GM19035 (cell line): ENCODE data around the gene ACP1.
"Not testable (repeated sequence)": the region's sequence is repeated elsewhere in the genome, so short reads cannot be mapped to it uniquely, and the experiment has no call there.

Source experiments
- ATAC-seq: cut with Tn5 transposase; IDR thresholded peaks from one replicate; pipeline ENCODE4 v1.9.1; 2021; ENCODE audit not compliant: unreplicated experiment

The ACP1 gene

GRCh38 chr2:309148-309953 lies 44.6 kb downstream of the ACP1 start:
- no peak for ATAC-seq

DNA sequence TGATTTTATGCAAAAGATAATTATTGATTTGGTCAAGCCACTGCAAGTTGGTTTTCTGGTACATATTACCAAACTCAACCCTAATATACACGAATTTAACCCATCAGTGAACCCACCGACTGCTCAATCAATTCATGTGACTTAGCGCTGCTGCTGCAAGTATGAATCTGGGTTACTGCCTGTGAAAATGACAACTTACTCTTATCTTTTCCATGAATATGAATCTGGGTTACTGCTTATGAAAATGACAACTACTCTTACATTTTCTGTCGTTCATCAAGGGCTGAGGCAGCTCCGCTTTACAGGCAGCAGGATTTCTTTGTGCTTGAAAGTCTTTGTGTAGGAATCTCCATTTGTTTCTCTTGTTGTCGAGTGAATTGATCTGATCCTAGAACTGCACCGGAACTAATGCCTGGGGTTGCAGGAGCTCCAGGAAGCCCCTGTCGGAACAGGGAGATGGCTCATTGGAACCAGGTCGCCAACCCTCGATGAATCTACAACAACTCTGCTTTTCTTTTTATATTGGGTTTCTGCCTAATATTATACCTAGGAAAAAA lies 45.3 kb downstream of the ACP1 start:
- ATAC-seq = no peak

DNA sequence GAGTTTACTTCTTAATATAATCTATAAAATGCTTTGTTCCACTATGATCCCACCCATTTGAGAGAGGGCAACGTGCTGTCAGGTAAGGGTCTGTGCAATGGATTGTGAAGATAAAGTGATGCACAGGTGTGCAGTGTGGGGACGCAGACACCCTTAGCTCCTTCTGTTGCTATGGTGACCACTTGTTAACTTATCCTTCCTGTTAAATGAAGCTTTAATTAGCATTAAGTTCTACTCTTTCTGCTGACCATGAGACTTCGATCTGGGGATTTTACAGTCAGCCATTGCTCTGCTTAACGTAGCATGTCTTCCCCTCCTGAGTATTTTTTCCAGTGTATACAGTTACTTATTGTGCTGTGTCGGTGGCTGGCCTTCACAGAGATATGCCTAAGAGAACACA lies 46.2 kb downstream of the ACP1 start:
- ATAC-seq = no peak

- ATAC-seq = no peak
Measured at GRCh38 chr2:313991-314390, 49.2 kb downstream of the ACP1 start.

GRCh38 chr2:314561-315336 lies 50.0 kb downstream of the ACP1 start:
- ATAC-seq = no peak

- not testable (repeated sequence) for ATAC-seq
Measured at GRCh38 chr2:315925-316324, 51.2 kb downstream of the ACP1 start.

- ATAC-seq = no peak
Measured at GRCh38 chr2:316381-316780, 51.6 kb downstream of the ACP1 start.

GRCh38 chr2:317501-318424 lies 53.0 kb downstream of the ACP1 start:
- ATAC-seq = no peak

- no peak for ATAC-seq
Measured at GRCh38 chr2:319059-319600, 54.4 kb downstream of the ACP1 start.

GRCh38 chr2:320561-320960 lies 55.8 kb downstream of the ACP1 start:
- no peak for ATAC-seq

GRCh38 chr2:322326-322725 lies 57.6 kb downstream of the ACP1 start:
- no peak for ATAC-seq

- no peak for ATAC-seq
Measured at GRCh38 chr2:323035-323434, 58.3 kb downstream of the ACP1 start.
